ENCODE results near the gene BCL11A. TPM values are rescaled to one million over a fixed set of nuclear protein-coding genes. Genes with fewer than 3 reads are reported as not detected.

BCL11A gene
- 26.0 TPM for polyA plus RNA-seq (2013, experiment 1 of 2)
- polyA plus RNA-seq (2013, experiment 2 of 2): 23.2 TPM

GRCh38 chr2:60553495-60554073 is at the start of gene BCL11A:
Gene BCL11A, minus strand, starts transcription at chr2:60553654. Its CDS starts 384 bp downstream, at chr2:60553270.
- H3K4me1 ChIP-seq (ENCODE audit: insufficient read depth, low read length): peaks cover 14% of the 10 kb centered on the region
- peak within 1 kb of the TSS; percentile 85 for H3K4me3 ChIP-seq (ENCODE audit: low read length)
- WGBS: 1% methylated on average over 20 of the region's 35 CpGs
- H3K27me3 ChIP-seq (ENCODE audit: insufficient read depth, low read length): peaks cover 45% of the 10 kb centered on the region
- no peaks in the 10 kb centered on the region for H3K9me3 ChIP-seq (ENCODE audit: insufficient read depth, low read depth, low read length)
- peak within 1 kb of the TSS; percentile 99; the same call in 1 of the 2 replicates for H3K27ac ChIP-seq (ENCODE audit: low read depth, low read length)
- H3K9ac ChIP-seq (ENCODE audit: low read depth, low read length): peak within 1 kb of the TSS; percentile 67
- no peaks in the 10 kb centered on the region for H3K36me3 ChIP-seq (ENCODE audit: insufficient read depth, low read length)

GRCh38 chr2:60602828-60603532 is 49.5 kb upstream of the BCL11A start:
- Histone ChIP-seq H3K36me3 (ENCODE audit: insufficient read depth, low read length) (no peaks in the 10 kb centered on the region), H3K27ac (ENCODE audit: low read depth, low read length) (no peak overlapping the region), H3K4me3 (ENCODE audit: low read length) (no peak overlapping the region), H3K9me3 (ENCODE audit: insufficient read depth, low read depth, low read length) (0 out of 2 replicates have a peak, but pooled peaks cover 2% of the 10 kb centered on the region), H3K4me1 (ENCODE audit: insufficient read depth, low read length) (peaks cover 17% of the 10 kb centered on the region), H3K9ac (ENCODE audit: low read depth, low read length) (peak overlapping the region; percentile 10; the same call in 1 of the 2 replicates), H3K27me3 (ENCODE audit: insufficient read depth, low read length) (no peaks in the 10 kb centered on the region)
- WGBS: 74% methylated on average over 12 of the region's 12 CpGs

GRCh38 chr2:60602388-60602787 is 48.9 kb upstream of the BCL11A start:
- H3K27ac ChIP-seq (ENCODE audit: low read depth, low read length): no peak overlapping the region
- H3K4me1 ChIP-seq (ENCODE audit: insufficient read depth, low read length): peaks cover 17% of the 10 kb centered on the region
- 96% methylated on average over 6 of the region's 6 CpGs for WGBS
- H3K9ac ChIP-seq (ENCODE audit: low read depth, low read length): no peak overlapping the region
- H3K4me3 ChIP-seq (ENCODE audit: low read length): no peak overlapping the region
- H3K36me3 ChIP-seq (ENCODE audit: insufficient read depth, low read length): no peaks in the 10 kb centered on the region
- no peaks in the 10 kb centered on the region for H3K27me3 ChIP-seq (ENCODE audit: insufficient read depth, low read length)
- 0 out of 2 replicates have a peak, but pooled peaks cover 2% of the 10 kb centered on the region for H3K9me3 ChIP-seq (ENCODE audit: insufficient read depth, low read depth, low read length)

- peaks cover 13% of the 10 kb centered on the region for H3K4me1 ChIP-seq (ENCODE audit: insufficient read depth, low read length)
- H3K4me3 ChIP-seq (ENCODE audit: low read length): no peak overlapping the region
- no peak overlapping the region for H3K27ac ChIP-seq (ENCODE audit: low read depth, low read length)
- H3K9ac ChIP-seq (ENCODE audit: low read depth, low read length): no peak overlapping the region
- no peaks in the 10 kb centered on the region for H3K36me3 ChIP-seq (ENCODE audit: insufficient read depth, low read length)
- H3K27me3 ChIP-seq (ENCODE audit: insufficient read depth, low read length): no peaks in the 10 kb centered on the region
- WGBS: 99% methylated on average over 3 of the region's 3 CpGs
- 0 out of 2 replicates have a peak, but pooled peaks cover 2% of the 10 kb centered on the region for H3K9me3 ChIP-seq (ENCODE audit: insufficient read depth, low read depth, low read length)
Measured at GRCh38 chr2:60598271-60598670, 44.8 kb upstream of the BCL11A start.

- peaks cover 3% of the 10 kb centered on the region; the same call in 1 of the 2 replicates for H3K4me1 ChIP-seq (ENCODE audit: insufficient read depth, low read length)
- WGBS: 79% methylated on average over 2 of the region's 2 CpGs
- no peak overlapping the region for H3K4me3 ChIP-seq (ENCODE audit: low read length)
- H3K36me3 ChIP-seq (ENCODE audit: insufficient read depth, low read length): no peaks in the 10 kb centered on the region
- H3K27ac ChIP-seq (ENCODE audit: low read depth, low read length): no peak overlapping the region
- peaks cover 11% of the 10 kb centered on the region; the same call in 1 of the 2 replicates for H3K9me3 ChIP-seq (ENCODE audit: insufficient read depth, low read depth, low read length)
- no peak overlapping the region for H3K9ac ChIP-seq (ENCODE audit: low read depth, low read length)
- no peaks in the 10 kb centered on the region for H3K27me3 ChIP-seq (ENCODE audit: insufficient read depth, low read length)
Measured at GRCh38 chr2:60597346-60597745, 43.9 kb upstream of the BCL11A start.

- WGBS: 94% methylated on average over 2 of the region's 2 CpGs
- H3K9ac ChIP-seq (ENCODE audit: low read depth, low read length): no peak overlapping the region
Measured at GRCh38 chr2:60596411-60596810, 43.0 kb upstream of the BCL11A start.

GRCh38 chr2:60595953-60596352 is 42.5 kb upstream of the BCL11A start:
- H3K9me3 ChIP-seq (ENCODE audit: insufficient read depth, low read depth, low read length): peaks cover 13% of the 10 kb centered on the region; the same call in 1 of the 2 replicates
- H3K4me3 ChIP-seq (ENCODE audit: low read length): no peak overlapping the region
- H3K27ac ChIP-seq (ENCODE audit: low read depth, low read length): no peak overlapping the region
- no peak overlapping the region for H3K9ac ChIP-seq (ENCODE audit: low read depth, low read length)
- no peaks in the 10 kb centered on the region for H3K36me3 ChIP-seq (ENCODE audit: insufficient read depth, low read length)
- H3K4me1 ChIP-seq (ENCODE audit: insufficient read depth, low read length): no peaks in the 10 kb centered on the region
- 97% methylated on average over 4 of the region's 4 CpGs for WGBS
- no peaks in the 10 kb centered on the region for H3K27me3 ChIP-seq (ENCODE audit: insufficient read depth, low read length)

More at GRCh38 chr2:60596411-60596810, 43.0 kb upstream of the BCL11A start:
- Histone ChIP-seq H3K4me1 (ENCODE audit: insufficient read depth, low read length) (no peaks in the 10 kb centered on the region), H3K4me3 (ENCODE audit: low read length) (no peak overlapping the region), H3K27ac (ENCODE audit: low read depth, low read length) (no peak overlapping the region), H3K9me3 (ENCODE audit: insufficient read depth, low read depth, low read length) (peaks cover 15% of the 10 kb centered on the region; the same call in 1 of the 2 replicates), H3K27me3 (ENCODE audit: insufficient read depth, low read length) (no peaks in the 10 kb centered on the region), H3K36me3 (ENCODE audit: insufficient read depth, low read length) (no peaks in the 10 kb centered on the region)

- Histone ChIP-seq H3K4me3 (ENCODE audit: low read length) (no peak overlapping the region), H3K4me1 (ENCODE audit: insufficient read depth, low read length) (no peaks in the 10 kb centered on the region), H3K27me3 (ENCODE audit: insufficient read depth, low read length) (no peaks in the 10 kb centered on the region), H3K36me3 (ENCODE audit: insufficient read depth, low read length) (no peaks in the 10 kb centered on the region), H3K9ac (ENCODE audit: low read depth, low read length) (no peak overlapping the region), H3K27ac (ENCODE audit: low read depth, low read length) (no peak overlapping the region), H3K9me3 (ENCODE audit: insufficient read depth, low read depth, low read length) (peaks cover 13% of the 10 kb centered on the region; the same call in 1 of the 2 replicates)
Measured at GRCh38 chr2:60589104-60589503, 35.6 kb upstream of the BCL11A start.

GRCh38 chr2:60586081-60586480 is 32.6 kb upstream of the BCL11A start:
- Histone ChIP-seq H3K9ac (ENCODE audit: low read depth, low read length) (no peak overlapping the region), H3K36me3 (ENCODE audit: insufficient read depth, low read length) (no peaks in the 10 kb centered on the region), H3K4me1 (ENCODE audit: insufficient read depth, low read length) (no peaks in the 10 kb centered on the region), H3K9me3 (ENCODE audit: insufficient read depth, low read depth, low read length) (no peaks in the 10 kb centered on the region), H3K27me3 (ENCODE audit: insufficient read depth, low read length) (peaks cover 21% of the 10 kb centered on the region), H3K4me3 (ENCODE audit: low read length) (no peak overlapping the region), H3K27ac (ENCODE audit: low read depth, low read length) (no peak overlapping the region)
- 94% methylated on average over 6 of the region's 6 CpGs for WGBS

GRCh38 chr2:60585276-60585675 is 31.8 kb upstream of the BCL11A start:
- H3K27me3 ChIP-seq (ENCODE audit: insufficient read depth, low read length): peaks cover 30% of the 10 kb centered on the region
- no peaks in the 10 kb centered on the region for H3K36me3 ChIP-seq (ENCODE audit: insufficient read depth, low read length)

GRCh38 chr2:60583604-60584003 is 30.1 kb upstream of the BCL11A start:
- H3K4me3 ChIP-seq (ENCODE audit: low read length): no peak overlapping the region
- no peak overlapping the region for H3K9ac ChIP-seq (ENCODE audit: low read depth, low read length)
- H3K4me1 ChIP-seq (ENCODE audit: insufficient read depth, low read length): no peaks in the 10 kb centered on the region
- 78% methylated on average over 5 of the region's 5 CpGs for WGBS
- no peak overlapping the region for H3K27ac ChIP-seq (ENCODE audit: low read depth, low read length)
- no peaks in the 10 kb centered on the region for H3K9me3 ChIP-seq (ENCODE audit: insufficient read depth, low read depth, low read length)
- H3K36me3 ChIP-seq (ENCODE audit: insufficient read depth, low read length): no peaks in the 10 kb centered on the region
- H3K27me3 ChIP-seq (ENCODE audit: insufficient read depth, low read length): peaks cover 34% of the 10 kb centered on the region

More at GRCh38 chr2:60585276-60585675, 31.8 kb upstream of the BCL11A start:
- 96% methylated on average over 25 of the region's 25 CpGs for WGBS
- H3K9me3 ChIP-seq (ENCODE audit: insufficient read depth, low read depth, low read length): no peaks in the 10 kb centered on the region
- H3K27ac ChIP-seq (ENCODE audit: low read depth, low read length): no peak overlapping the region
- H3K4me1 ChIP-seq (ENCODE audit: insufficient read depth, low read length): no peaks in the 10 kb centered on the region
- no peak overlapping the region for H3K4me3 ChIP-seq (ENCODE audit: low read length)
- no peak overlapping the region for H3K9ac ChIP-seq (ENCODE audit: low read depth, low read length)
